ENCODE results near the gene CAMKMT. TPM values are rescaled to one million over a fixed set of nuclear protein-coding genes. Genes with fewer than 3 reads are reported as not detected.

Gene CAMKMT
- total and polyA plus RNA-seq, 8 donors = 8.3 to 17.5 (median 11.5) TPM

- DNase-seq = no peak
- Histone ChIP-seq H3K36me3 (peaks cover 0 to 4% of the 10 kb centered on the region in 2 donors), H3K27ac (no peak overlapping the region), H3K4me1 (no peaks in the 10 kb centered on the region), H3K9me3 (no peaks in the 10 kb centered on the region), H3K27me3 (no peaks in the 10 kb centered on the region), H3K4me3 (no peak overlapping the region)
- no peak for ATAC-seq
- intact Hi-C loops (cut with DNase I) = no loop called here
- no peak for TF ChIP-seq CTCF (IDR thresholded peaks at IDR 0.05)
Observed at GRCh38 chr2:44531289-44531688, 169.5 kb downstream of the CAMKMT start.

GRCh38 chr2:44532031-44532430 lies 170.3 kb downstream of the CAMKMT start:
- no peaks in the 10 kb centered on the region for H3K9me3 ChIP-seq
- DNase-seq (no peak), ATAC-seq (no peak)
- no peak overlapping the region for H3K4me3 ChIP-seq
- no peak for TF ChIP-seq CTCF (IDR thresholded peaks at IDR 0.05)
- H3K36me3 ChIP-seq = peaks cover 0 to 4% of the 10 kb centered on the region in 2 donors
- H3K4me1 ChIP-seq = no peaks in the 10 kb centered on the region
- no peak overlapping the region for H3K27ac ChIP-seq
- intact Hi-C loops (cut with DNase I) = no loop called here
- H3K27me3 ChIP-seq = no peaks in the 10 kb centered on the region

- H3K4me3 ChIP-seq = no peak overlapping the region
- H3K27ac ChIP-seq = no peak overlapping the region
- TF ChIP-seq CTCF (IDR thresholded peaks at IDR 0.05) = no peak
- no peaks in the 10 kb centered on the region for H3K9me3 ChIP-seq
- DNase-seq = no peak
- peaks cover 0 to 4% of the 10 kb centered on the region in 2 donors for H3K36me3 ChIP-seq
- no peak for ATAC-seq
- no peaks in the 10 kb centered on the region for H3K27me3 ChIP-seq
- H3K4me1 ChIP-seq = no peaks in the 10 kb centered on the region
- intact Hi-C loops (cut with DNase I) = no loop called here
Observed at GRCh38 chr2:44533508-44533907, 171.8 kb downstream of the CAMKMT start.

- H3K4me3 ChIP-seq = no peak overlapping the region
- no peak for DNase-seq
- H3K27me3 ChIP-seq = no peaks in the 10 kb centered on the region
- H3K4me1 ChIP-seq = no peaks in the 10 kb centered on the region
- intact Hi-C loops (cut with DNase I) = no loop called here
- H3K36me3 ChIP-seq = peaks cover 0 to 4% of the 10 kb centered on the region in 2 donors
- ATAC-seq = no peak
- no peak for TF ChIP-seq CTCF (IDR thresholded peaks at IDR 0.05)
- H3K9me3 ChIP-seq = no peaks in the 10 kb centered on the region
- H3K27ac ChIP-seq = no peak overlapping the region
Observed at GRCh38 chr2:44535376-44535775, 173.6 kb downstream of the CAMKMT start.

GRCh38 chr2:44537264-44537663 lies 175.5 kb downstream of the CAMKMT start:
- peaks cover 0 to 4% of the 10 kb centered on the region in 2 donors for H3K36me3 ChIP-seq
- TF ChIP-seq CTCF (IDR thresholded peaks at IDR 0.05) = no peak
- H3K27ac ChIP-seq = no peak overlapping the region
- H3K4me1 ChIP-seq = no peaks in the 10 kb centered on the region
- no peaks in the 10 kb centered on the region for H3K27me3 ChIP-seq
- ATAC-seq (no peak), DNase-seq (no peak)
- no peak overlapping the region for H3K4me3 ChIP-seq
- H3K9me3 ChIP-seq = no peaks in the 10 kb centered on the region
- intact Hi-C loops (cut with DNase I) = no loop called here
